Cortex of kidney (tissue), 1 donor: ENCODE measurements around the gene ELP2.
"Not testable (repeated sequence)": the region's sequence is repeated elsewhere in the genome, so short reads cannot be mapped to it uniquely, and the experiment has no call there.

Experiments
- DNase-seq: peaks from one replicate; lab custom pipeline; 2025; lab: John Stamatoyannopoulos, UW

The ELP2 gene

DNA sequence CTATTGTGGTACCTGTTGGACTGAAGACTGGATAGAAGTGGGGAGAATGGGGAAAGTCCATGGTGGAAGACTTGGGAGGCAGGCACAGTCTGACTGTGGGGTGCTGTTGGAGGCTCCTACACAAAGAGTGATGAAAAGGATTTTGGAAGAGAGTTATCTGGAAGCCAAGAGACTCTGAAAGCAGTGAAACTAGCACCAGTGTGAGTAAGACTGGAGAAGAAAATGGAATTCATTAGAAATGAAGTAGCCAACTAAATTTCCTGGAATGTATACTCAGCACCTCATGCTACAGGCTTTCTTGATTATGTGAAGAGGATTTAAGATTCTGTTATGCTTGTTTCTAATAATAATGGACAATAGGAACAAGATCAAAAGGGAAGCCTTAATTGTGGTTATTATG is 27.7 kb downstream of the ELP2 start:
- no peak for DNase-seq

DNA sequence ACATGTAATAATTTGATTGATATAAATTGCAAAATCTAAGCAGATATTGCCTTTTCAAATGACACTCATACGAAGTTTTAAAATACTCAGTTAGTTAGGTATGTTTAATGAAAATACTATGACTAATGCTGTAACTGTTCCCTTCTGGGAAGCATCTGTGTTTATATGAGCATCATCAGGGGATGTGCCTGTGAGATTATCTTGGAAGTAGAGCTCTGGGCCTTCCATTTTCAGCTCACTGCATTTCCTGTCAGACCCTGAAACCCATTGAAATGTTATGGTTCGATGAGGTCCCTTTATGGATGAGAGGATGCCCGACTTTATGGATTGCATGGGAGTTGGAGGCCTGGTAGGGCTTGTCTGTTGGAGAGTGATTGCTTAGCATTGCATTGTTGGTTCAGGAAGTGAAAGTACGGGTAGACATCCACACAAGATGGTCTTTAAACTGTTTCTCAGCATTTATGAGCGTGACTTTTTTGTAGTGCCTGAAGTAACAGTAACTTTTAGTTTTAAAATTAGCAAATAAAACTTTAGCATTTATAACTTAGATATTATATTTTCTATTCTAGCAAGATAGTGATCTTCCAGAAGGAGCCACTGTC is 28.7 kb downstream of the ELP2 start:
- no peak for DNase-seq

DNA sequence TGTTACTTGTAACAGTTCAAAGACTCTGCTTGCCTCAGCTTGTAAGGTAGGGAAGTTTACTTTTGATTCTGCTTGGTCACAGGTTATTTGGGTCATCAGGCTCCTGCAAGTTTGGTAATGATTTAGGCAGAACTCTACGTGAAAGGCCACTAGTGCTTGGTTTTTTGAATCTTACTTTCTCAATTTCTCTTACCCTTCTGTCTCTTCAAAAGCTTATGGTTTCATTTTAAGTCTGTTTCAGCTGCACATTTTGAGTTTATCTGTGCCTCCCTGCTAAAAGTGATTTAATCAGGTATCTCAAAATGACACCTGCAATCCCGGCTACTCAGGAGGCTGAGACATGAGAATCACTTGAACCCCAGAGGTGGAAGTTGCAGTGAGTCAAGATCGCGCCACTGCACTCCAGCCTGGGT is 31.3 kb downstream of the ELP2 start:
- DNase-seq = no peak

DNA sequence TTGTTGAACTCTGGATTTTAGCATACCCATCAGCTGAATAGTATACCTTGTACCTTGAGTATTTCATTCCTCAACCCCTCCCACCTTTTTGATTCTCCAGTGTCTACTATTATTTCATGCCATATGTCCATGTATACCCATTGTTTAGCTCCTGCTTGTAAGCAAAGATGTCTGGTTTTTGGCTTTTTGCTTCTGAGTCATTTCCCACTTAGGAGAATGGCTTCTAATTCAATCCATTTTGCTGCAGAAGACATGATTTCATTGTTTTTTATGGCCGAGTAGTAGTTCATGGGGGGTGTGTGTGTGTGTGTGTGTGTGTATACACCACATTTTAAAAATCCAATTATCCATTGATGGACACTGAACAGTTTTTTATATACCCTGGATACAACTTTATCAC is 33.3 kb downstream of the ELP2 start:
- DNase-seq = no peak

DNA sequence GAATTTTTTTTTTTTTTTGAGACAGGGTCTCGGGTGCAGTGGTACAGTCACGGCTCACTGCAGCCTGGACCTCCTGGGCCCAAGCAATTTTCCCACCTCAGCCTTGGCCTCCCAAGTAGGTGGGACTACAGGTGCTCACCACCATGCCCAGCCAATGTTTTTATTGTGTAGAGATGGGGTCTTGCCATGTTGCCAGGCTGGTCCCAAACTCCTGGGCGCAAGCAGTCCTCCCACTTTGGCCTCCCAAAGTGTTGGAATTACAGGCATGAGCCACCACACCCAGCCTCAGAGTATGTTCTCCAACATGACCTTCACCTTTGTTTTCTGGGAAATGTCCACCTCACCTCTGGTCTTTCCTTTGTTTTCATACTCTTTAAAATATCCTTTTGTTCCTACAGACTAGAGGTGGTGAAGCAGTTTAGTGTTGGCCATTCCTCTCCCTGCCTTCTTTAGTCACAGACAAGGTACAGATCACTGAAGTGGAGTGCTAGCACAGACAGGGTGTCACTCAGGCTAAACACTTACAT is 38.1 kb downstream of the ELP2 start:
- DNase-seq = no peak

DNA sequence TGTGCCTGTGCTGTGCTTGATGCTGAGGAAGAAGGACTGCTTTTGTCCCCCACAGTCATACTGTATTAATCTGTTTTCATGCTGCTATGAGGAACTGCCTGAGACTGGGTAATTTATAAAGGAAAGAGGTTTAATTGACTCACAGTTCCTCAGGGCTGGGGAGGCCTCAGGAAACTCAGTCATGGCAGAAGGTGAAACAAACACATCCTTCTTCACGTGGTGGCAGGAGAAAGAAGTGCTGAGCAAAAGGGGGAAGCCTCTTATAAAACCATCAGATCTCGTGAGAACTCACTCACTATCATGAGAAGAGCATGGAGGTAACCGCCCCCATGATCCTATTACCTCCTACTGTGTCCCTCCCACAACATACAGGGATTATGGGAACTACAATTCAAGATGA is 38.6 kb downstream of the ELP2 start:
- not testable (repeated sequence) for DNase-seq

DNA sequence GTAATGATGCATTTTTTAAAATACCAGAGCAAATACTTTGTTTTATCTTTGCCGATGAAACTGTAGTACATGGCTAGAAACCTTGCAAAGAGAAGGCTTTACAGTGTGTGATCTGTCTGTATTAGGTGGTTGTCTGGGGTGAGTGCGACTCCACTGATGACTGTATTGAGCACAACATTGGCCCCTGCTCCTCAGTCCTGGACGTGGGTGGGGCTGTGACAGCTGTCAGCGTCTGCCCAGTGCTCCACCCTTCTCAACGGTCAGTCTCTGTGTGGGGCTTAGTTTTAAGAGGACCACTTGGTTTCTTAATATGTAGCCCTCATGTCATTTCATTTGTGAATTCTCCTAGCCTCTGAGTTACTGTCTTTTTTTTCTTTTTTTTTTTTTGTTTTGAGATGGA is 40.2 kb downstream of the ELP2 start:
- no peak for DNase-seq

DNA sequence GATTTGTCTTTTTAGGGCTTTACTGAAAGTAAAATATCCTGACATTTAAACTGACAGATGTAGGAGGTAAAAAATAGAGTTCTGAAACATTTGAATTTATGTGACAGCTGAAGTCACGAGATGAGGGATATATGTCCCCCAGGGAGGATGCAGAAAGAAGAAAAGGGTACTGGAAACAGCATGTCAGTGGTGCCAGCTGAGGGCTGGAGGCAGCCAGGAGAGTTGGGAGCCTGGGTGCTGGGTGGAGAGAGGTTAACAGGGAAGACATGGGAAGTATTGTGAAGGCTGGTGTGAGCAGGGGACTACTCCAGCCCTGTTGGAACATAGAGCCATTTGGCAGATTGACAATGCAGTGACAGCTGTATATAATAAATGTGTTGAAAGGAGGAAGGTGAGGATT is 45.8 kb downstream of the ELP2 start:
- DNase-seq = no peak

DNA sequence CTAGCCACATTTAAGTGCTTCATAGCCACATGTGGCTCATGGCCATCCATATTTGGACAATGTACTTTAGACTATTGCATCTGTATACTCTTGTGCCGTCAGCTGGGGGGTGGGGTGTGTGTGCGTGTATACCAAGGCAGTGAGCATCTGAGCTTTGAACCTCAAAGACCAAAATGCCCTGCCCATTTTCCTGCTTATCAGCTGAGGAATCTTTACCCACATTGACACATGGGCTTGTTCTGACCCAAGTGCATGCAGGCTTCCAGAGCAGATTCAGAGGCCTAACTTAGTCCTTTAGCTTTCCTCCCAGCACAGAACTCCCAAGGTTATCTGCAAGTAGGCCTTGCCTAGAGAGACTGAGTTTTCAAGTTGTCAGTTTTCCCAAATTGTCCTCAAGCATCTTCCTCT is 46.5 kb downstream of the ELP2 start:
- no peak for DNase-seq

DNA sequence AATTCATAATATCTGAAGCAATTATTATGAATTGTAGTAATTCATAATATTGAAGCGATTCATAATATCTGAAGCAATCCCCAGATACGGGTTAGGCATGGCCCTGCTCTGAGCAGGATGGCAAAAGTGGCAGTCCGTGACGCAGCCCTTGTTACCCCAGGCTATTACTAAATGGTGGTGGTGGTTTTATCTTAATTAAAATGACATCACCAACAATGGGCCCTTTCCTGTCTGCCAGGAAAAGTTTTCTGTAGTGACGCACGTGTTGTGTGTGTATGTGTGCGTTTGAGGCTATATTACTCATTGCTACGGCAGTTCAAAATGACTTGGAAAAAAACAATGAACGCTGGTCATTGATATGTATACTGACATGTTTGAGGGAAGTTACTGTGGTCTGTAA is 47.0 kb downstream of the ELP2 start:
- DNase-seq = no peak

DNA sequence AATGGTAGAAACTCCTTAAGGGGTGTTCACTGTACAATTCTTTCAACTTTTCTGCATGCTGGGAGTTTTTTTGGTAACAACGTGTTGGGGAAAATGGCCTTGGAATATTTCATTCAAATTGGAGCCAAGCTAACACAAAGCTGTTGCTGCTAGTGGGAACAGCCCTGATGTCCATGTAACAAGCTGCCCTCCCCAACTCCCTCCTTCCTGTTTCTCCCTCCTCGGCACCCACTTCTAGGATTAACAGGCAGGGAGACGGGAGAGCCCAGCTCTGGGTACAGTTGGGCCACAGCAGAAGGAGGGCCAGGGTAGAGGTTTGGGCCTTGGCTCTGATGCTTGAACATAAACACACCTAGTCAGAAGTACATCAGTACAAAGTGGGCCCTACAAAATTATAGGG is 48.2 kb downstream of the ELP2 start:
- no peak for DNase-seq

DNA sequence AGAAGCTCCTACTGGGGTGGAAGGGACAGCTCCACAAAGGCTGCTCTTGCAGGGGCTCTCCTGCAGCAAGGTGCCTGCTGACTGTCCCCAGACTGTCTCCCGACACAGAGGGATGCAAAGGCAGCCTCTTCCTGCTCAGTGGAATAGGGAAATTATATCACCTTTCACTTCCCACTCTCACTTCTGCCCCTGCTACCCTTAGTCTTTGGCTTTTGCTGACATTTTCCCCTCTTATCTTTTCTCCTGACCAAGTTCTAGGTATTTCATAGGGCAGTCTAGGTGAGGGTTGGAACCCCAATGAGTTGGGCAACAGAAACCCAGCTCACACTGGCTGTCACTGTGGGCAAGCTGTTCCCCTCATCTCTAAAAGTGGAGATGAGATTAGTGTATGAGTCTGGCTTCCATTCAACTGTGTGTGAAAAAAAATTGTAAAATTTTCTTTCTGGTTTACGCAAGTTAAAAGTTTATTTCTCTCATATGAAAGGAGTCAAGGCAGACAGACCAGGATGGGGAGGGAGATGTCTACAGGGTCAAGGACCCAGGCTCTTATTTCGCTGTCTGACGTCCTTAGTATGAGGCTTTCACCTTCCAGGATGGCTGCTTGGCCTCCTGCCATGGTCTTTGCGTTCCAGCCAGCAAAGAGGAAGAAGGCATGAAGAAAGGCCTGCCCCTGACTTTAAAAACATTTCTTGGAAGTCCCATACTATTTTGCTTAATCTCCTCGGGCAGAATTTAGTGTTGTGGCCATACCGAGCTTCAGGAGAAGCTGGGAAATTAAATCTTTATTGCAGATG is 50.1 kb downstream of the ELP2 start:
- no peak for DNase-seq

DNA sequence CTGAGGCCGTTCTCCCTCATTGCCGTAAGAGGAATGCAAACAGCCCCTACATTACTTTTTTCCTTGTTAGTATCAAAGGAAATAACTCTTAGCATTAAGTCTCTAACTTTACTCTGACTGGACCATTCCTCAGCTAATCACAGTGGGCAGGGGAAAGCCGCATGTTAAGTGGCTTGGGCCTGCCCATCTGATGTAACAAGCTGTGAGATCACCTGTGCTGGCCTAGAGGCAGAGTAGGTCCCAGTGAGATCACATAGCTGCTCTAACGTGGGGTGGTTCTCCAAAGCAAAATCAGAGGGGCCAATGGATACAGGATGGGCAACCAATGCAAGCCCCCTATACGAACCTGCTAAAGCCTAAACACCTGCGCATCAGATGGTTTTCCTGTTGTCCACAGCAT is 51.7 kb downstream of the ELP2 start:
- DNase-seq = no peak

DNA sequence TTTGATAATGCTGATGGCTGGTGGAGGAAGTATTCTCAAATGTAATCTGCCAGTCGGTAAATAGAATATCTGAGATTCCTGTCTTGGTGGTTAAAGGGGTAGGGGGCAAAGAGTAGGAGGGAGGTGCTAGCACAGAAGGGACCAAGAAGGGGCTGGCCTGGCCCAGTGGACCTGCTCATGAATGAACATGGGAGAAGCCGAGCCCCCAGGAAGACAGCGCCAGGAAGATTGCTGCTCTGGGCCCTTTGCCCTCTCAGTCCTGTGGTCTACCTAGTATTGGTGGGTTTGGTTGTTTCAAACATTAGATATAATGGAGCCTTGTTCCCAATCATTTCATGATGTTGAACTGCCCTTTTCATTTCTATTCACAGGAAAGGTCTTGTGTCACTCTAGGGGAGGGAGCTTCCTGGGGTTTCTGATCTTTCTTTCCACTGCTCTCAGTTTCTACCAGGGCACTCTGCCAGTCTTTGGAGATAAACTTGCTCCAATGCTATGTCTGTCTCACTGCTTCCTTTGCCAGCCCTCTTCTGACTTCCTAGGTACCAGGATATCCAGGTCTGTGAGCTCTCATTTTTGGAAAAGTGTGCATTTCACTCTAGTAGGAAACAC is 52.3 kb downstream of the ELP2 start:
- no peak for DNase-seq

DNA sequence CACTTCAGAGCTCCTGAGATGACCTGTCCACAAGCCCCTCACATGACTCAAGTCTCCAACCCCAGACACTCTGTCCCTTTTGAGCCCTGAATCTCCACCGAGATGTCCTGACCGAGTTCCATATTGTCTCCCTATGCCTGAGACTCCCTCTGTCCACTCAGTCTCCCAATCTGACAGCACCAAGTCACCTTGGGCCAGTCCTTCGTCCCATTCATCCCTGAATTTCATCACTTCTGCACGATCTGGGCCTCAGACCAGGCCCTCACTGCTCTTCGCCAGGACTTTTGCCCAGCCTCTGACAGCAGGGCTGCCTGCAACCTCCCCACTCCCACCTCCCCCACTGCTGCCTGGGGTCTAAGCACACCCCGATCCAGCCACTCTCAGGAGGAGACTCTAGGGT is 53.3 kb downstream of the ELP2 start:
- no peak for DNase-seq

DNA sequence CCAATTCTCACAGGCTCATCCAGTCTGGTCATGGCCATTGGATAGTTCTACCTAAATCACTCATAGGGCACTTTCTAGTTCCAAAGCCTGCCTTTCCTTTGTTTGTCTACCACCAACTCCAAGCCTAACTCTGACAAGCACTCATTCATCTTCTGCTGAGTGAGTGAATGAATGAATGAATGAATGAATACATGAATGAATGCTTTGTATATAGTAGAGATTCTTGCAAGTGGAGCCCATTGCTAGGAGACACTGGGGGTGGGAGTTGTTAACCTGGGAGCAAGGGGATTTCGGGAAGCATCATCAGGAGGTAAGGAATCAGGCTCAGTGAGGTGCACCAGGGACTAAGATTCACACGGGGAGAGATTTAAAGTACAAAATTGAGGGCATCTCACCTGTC is 54.3 kb downstream of the ELP2 start:
- no peak for DNase-seq

DNA sequence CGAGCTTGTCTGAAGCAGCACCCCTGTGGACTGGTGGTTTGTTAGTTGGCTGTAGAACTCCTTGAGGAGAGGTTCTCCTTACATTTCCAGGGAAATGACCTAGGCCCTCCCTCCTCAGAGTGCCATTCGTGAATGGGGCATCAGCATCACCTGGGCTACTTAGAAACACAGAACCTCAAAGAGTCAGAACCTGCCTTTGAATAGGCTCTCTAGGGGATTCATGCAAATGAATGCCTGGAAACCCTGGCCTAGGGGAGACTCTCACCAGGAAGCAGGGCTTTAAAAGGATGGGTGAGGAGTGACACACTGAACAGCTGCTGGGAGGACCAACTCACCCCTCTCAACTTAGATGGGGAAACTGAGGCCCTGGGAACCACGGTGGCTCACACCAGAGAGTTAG is 55.5 kb downstream of the ELP2 start:
- DNase-seq = no peak

DNA sequence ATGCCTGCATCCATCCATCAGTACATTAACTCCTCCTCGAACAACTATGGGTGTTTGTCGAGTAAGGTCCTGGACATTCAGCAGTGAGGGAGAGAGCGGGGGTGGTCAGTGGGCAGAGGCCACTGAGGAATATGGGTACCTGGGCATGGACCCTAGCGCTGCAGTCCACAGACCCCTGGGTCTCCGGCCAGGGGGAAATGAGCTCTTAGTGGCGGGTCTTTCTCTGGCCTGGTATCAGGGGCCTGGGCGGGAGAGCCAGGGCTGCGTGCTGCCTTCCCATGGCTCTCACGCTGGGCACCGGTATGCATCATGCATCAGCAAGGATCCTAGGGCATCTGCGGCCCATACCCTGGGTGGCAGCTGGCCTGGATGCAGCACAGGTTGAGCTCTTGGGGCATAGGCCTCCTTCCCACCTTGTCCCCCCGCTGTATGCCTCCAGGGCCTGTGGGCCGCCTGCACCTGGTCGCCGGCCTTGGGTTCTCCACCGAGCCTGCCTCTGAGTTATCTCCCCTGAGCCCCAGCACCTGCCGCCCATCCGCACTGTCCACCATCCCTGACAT is 56.3 kb downstream of the ELP2 start:
- DNase-seq = no peak

DNA sequence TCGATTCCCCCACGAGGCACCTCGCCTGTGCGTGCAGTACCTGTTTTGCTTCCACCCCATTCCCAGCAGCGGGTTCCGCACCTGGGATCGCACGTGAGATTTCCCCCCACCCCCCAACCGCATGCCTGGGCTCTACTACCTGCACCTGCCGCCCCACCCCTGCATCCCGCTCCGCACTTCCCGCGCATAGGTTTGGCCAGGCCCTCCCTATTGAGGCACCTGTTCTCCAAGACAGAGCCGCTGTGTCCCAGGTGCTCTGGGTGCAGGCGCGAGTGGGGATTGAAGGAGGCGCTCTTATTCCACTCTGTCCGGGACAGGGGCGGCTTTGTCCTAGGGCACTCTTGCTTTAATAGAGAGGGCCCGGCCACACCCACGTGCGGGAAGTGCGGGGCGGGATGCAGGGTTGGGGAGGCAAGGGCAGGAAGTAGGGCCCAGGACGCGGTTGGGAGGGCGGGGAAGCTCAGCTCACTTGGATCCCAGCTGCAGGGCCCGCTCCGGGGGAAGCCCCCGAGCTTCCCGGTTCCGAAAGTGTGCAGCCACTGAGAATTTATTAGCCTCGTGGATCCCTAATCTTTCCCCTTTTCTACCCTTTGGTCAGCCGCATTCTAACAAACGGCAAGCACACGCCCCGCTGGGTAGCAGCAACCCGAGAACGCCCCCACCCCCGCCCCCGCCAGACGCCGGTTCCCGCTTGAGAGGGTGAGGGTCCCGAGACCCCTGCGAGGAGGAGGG is 56.9 kb downstream of the ELP2 start:
- no peak for DNase-seq

DNA sequence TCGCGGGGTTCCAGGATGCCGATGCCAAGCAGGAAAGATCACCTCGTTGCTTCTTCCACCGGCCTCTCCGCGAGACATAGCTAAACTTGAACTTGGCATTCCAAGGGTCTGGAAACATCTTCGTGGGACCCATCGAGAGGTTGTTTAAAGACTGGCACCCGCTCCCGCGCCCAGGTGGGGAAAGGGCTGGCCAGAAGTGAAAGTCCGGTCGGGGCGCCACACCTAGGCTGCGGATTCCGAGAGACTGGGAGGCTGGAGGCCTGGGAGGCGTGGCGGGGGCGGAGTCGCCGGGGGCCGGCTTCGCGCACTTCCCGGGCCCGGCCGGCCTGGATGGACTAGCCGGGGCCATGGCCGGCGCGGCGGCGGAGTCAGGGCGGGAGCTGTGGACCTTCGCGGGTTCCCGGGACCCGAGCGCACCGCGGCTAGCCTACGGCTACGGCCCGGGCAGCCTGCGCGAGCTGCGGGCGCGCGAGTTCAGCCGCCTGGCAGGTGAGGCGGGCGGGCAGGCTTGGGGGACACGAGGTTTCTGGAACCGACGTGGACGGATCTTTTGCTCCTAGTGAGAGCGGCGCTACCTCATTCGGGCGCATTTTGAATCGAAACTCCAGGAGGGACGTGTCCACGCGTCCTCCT is 57.6 kb downstream of the ELP2 start, which contains the start of gene MOCOS:
Gene MOCOS, plus strand, starts transcription at position 305 of the 633 bp plus-strand sequence. Its CDS starts 43 bp downstream, at position 348.
- peak; percentile 20 for DNase-seq
